ENCODE data around the gene CYP19A1. TPM values are rescaled to one million over a fixed set of nuclear protein-coding genes. Genes with fewer than 3 reads are reported as not detected.

Gene CYP19A1
- total RNA-seq, 1 donor from 2014 or later = 0.46 TPM

GRCh38 chr15:51184627-51185026 is 153.8 kb downstream of the CYP19A1 start:
- DNase-seq (ENCODE audit: low spot score) = no peak

- DNase-seq (ENCODE audit: low spot score) = no peak
Measured at GRCh38 chr15:51183076-51183475, 155.3 kb downstream of the CYP19A1 start.

GRCh38 chr15:51181905-51182304 is 156.5 kb downstream of the CYP19A1 start:
- no peak for DNase-seq (ENCODE audit: low spot score)

- DNase-seq (ENCODE audit: low spot score) = no peak
Measured at GRCh38 chr15:51181221-51181620, 157.2 kb downstream of the CYP19A1 start.

GRCh38 chr15:51180534-51180933 is 157.9 kb downstream of the CYP19A1 start:
- no peak for DNase-seq (ENCODE audit: low spot score)

- no peak for DNase-seq (ENCODE audit: low spot score)
Measured at GRCh38 chr15:51180011-51180410, 158.4 kb downstream of the CYP19A1 start.

GRCh38 chr15:51172193-51172592 is 166.2 kb downstream of the CYP19A1 start:
- no peak for DNase-seq (ENCODE audit: low spot score)

- no peak for DNase-seq (ENCODE audit: low spot score)
Measured at GRCh38 chr15:51171634-51171932, 166.8 kb downstream of the CYP19A1 start.

GRCh38 chr15:51170882-51171633 is 167.3 kb downstream of the CYP19A1 start:
- DNase-seq (ENCODE audit: low spot score) = no peak

GRCh38 chr15:51168700-51169099 is 169.7 kb downstream of the CYP19A1 start:
- DNase-seq (ENCODE audit: low spot score) = no peak

GRCh38 chr15:51163843-51164242 is 174.6 kb downstream of the CYP19A1 start:
- no peak for DNase-seq (ENCODE audit: low spot score)

- peak; percentile 73 for DNase-seq (ENCODE audit: low spot score)
Measured at GRCh38 chr15:51162865-51163762, 175.3 kb downstream of the CYP19A1 start.

GRCh38 chr15:51161491-51162220 is 176.7 kb downstream of the CYP19A1 start:
- no peak for DNase-seq (ENCODE audit: low spot score)

GRCh38 chr15:51160484-51160883 is 177.9 kb downstream of the CYP19A1 start:
- DNase-seq (ENCODE audit: low spot score) = no peak

Other genes with a start within 250 kb of the CYP19A1 start
- 4.2 TPM for gene TNFAIP8L3, start 243.7 kb downstream of the CYP19A1 start, total RNA-seq
- gene GLDN, start 3.1 kb upstream of the CYP19A1 start, total RNA-seq = 20.7 TPM